Measurements from ENCODE around the gene JAM3. TPM values are rescaled to one million over a fixed set of nuclear protein-coding genes. Genes with fewer than 3 reads are reported as not detected.

The JAM3 gene
- total and polyA plus RNA-seq, 2 of the 8 experiments (the other 6 are each of a cell fraction or from before 2014, with no cell fraction given) = 19.6 to 42.8 TPM

- TF ChIP-seq RNF2 (IDR thresholded peaks at IDR 0.05; ENCODE audit: borderline replicate concordance, low read depth, low read length, missing control alignments, poor library complexity, severe bottlenecking) = no peak
- no peak for TF ChIP-seq JUND (IDR thresholded peaks at IDR 0.05; ENCODE audit: low read length)
- no peak for TF ChIP-seq NRF1 (IDR thresholded peaks at IDR 0.05; ENCODE audit: low read depth, low read length)
- no peak for TF ChIP-seq CBX8 (IDR thresholded peaks at IDR 0.05; ENCODE audit: borderline replicate concordance, low read depth, low read length)
These were observed 82.3 kb downstream of the JAM3 start (continued) for GRCh38 chr11:134151083-134151747.

Data from H1 (cell line).